ENCODE data around the gene RCC2.

The RCC2 gene

DNA sequence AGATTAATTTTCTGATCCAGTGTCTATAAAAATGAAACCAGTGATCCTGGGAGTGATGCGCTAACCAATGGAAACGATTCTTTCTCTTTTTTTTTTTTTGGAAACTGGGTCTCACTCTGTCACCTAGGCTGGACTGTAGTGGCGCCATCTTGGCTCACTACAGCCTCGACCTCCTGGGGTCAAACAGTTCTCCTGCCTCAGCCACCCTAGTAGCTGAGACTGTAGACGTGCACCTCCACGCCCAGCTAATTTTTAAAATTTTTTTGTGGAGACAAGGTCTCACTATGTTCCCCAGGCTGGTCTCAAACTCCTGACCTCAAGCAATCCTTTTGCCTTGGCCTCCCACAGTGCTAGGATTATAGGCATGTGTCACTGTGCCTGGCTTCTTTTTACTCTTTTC lies 3.4 kb upstream of the RCC2 start:
- no peak for DNase-seq

DNA sequence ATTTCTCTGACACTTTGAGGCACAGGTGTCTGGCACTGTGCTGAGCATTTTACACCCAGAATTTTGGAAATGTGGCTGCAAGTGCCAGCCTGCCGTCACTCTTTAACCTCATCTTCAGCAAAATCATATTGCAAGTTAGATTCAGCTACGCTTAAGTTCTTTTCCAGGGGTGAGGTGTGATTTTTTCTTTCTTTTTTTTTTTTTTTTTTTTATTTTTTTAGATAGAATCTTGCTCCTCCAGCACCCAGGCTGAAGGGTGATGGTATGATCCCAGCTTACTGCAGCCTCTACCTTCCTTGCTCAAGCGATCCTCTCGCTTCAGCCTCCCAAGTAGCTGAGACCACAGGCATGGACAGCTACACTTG lies 2.5 kb upstream of the RCC2 start:
- DNase-seq: no peak

DNA sequence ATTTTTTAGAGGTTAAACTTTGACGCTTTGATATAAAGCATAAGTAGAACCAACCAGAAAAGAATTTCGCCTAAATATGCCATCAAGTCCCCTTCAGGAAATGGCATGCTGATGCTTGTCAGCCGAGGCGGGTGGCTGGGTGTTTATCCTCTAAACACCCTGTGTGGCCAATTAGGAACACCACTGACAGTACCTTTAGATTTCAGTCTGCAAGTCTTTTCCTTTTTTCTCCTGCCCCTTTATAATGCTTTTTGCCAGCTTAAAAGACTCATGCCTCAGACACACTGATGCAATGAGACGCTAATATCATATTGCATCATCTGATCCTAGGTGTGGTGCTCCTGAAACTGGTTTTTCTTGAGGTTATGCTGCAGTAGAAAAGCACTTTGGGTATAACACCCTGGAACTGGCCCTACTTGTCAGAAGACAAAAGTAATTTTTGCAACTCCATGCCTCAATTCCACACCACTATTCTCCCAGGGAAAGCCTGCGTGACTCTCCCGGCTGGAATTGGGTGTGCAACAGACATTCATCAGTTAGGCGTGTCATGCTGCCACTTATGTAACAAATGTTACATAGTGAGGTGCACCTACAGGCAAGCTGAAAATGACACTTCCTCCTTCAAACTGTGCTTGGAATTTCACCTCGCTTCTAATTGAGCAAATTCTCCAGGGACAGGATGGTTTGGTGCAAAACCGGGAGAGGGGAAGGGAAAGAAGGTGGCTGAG lies 2.0 kb upstream of the RCC2 start:
- peak in 22 of 56 donors; percentile 2 to 59 (median 32) for DNase-seq

DNA sequence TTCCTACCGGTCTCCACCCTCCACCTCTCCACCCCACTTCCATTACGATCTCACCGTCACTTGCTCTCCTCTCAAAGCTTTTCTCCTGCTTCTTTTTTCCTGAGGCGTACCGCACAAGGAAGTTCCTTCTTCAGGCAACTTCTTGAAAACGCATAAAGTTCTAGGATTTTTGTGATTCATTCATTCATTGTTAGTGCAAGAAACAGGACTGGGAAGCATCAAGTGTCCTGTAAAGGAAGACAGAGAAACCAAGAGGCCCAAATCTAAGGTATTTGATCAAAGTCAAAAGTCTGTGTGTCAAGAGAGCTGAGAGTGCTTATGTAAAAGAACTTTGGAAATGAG lies 1.3 kb upstream of the RCC2 start:
- DNase-seq: no peak

DNA sequence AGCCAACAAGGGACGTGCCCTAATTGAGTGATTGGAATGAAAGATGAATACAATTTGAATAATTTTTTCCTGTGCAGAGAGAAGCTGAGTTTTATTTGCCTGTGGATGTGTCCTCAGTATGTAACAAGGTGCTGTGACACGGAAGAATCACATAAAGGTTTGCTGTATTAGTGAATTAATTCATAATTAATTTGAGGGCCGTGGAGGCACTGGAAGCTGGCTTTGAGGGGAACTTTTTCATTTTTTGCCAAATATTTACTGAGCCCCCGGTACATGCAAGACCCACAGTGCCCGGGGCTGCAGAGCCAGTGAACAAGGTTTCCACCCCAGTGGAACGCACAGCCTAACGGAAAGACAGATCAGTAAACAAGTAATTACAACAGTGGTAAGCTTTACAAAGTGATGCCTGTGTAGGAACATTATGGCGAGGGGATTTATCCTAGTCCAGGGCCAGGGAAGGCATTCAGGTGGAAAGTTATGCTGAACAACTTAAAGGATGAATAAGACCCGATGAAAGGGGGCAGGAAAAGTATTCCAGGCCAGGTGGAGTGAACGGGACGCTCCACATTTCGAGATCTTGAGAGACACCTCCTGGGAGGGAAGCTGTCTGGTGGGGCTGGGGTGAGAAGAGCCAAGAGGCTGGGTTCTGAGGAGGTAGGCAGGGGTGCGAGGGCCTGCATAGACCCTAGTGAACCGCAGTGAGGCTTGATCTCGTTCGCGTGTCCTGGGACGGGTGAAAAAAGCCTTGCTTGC lies 773 bp upstream of the RCC2 start:
- DNase-seq: no peak

DNA sequence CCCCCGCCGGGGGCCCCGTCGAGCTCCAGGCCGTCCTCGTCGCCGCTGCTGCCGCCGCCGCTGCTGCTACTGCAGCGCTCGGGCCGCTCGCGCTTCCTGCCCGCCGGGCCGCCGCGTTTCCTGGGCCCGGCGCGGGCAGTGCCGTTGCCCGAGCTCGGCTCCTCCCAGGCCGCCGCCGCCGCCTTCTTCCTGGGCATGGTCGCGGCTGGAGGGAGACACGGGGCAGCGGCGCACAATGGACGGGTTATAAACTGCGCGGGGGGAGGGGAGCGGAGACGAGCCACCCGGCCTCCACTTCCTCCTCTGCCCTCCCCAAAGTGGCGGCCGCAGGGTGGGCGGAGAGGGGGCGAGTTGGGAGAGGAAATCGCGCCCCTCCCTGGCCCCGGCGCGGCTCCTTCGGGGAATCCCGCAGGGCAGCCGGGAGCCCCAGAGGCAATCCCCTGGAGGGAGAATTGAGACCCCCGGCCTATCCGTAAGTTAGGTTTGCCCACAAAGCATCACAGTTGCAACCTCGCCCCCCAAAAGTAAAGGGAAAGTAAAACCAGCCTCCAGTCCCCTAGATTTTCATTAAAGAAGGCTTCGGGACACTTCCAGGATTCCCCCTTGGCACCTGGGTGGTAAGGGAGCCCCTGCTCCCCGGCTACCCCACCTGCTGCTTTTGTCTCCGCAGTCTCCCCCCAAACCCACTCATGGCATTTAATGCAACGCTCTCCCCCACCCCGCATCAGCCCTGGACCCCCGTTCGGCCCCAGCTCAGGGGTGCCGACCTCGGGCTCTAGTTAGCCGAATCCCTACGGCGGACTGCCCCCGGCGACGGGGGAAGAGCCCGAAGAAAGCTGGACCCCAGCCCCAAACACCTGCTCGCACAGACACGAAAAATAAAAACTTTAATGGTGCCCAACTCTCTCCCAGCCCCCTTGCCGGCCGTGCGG lies 893 bp downstream of the RCC2 start:
- peak in 44 of 56 donors; percentile 9 to 66 (median 37) for DNase-seq

DNA sequence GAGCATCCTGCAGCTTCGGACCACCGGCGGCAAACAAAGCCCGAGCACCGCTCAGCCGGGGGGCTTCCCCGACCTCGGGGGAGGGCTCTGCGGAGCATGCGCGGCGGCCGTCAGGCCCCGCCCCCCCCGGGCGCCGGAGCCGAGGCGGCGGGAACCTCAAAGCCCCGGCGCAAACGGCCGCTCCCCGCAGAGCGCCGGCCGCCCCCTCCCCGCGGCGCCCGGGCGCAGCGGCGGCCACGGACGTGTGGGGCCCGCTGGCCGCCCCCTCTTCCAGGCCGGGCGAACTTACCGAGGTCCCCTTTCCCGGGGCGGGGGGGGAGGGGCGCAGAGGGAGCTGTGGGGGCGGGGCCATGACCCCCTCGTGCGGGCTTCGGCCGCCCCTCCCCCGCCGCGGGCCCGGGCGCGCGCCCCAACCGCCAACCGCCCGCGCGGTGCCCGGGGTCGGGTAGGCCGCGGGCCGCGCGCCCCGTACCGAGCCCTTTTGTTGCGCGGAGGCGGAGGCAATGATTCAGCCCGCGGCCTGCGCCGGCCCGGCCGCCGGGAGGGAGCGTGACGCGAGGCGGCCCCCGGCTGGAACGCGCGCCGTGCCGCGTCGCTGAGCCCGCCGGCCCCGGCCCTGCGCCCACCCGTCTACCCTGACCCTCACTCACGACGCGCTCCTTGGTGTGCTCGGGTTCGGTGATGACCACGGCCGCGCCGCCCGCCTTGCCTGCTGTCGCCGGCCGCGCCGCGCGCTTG lies 1.7 kb downstream of the RCC2 start:
- DNase-seq: peak in 41 of 56 donors; percentile 6 to 83 (median 57)

DNA sequence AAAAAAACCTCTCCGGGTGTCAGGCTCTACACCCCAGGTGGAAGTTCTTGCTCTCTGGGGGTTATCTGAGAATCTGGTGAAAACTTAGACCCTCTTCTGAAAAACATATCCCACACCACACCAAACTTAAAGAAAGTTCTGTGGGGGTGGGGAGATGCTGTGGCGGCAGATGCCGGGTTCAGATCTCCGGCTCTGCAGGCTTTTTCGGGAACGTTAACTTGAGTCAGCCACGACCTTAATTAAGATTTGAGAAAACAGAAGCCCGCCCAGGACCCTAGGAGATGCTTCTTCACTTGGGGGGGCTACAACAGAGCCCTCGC lies 2.3 kb downstream of the RCC2 start:
- peak in 3 of 56 donors; percentile 28 to 66 (median 64) for DNase-seq

DNA sequence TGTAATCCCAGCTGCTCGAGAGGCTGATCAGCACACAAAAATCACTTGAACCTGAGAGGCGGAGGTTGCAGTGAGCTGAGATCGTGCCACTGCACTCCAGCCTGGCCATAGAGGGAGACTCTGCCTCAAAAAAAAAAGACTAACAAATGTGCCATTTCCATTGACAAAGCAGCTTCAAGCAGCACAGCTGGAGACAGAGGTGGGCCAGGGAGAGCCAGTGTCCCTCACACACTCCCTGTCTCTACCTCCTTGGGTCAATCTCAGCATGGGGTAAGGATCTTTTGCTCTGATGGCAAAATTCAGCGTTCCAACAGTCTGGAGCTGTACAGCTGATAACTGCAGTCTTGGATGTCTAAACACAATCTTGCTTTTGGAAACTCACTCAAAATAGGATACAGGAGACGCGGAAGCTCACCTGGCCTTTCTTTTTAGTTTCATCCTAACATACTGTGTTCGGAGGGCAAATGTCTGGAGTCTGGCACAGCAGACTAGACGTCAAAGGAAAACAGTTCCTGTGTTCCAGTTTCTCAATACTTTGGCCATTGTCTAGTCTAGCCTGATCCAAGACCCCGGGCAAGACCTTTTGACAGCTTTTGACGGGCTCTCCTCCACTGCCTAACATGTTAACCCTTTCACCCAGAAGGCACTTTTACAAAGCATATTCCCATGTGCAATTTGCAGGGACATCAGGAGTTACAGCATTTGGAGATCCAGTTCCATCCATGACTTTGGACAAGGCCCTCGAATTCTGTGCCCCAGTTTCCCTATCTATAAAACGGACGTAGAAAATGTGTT lies 2.9 kb downstream of the RCC2 start:
- peak in 1 of 56 donors; percentile 3 for DNase-seq

DNA sequence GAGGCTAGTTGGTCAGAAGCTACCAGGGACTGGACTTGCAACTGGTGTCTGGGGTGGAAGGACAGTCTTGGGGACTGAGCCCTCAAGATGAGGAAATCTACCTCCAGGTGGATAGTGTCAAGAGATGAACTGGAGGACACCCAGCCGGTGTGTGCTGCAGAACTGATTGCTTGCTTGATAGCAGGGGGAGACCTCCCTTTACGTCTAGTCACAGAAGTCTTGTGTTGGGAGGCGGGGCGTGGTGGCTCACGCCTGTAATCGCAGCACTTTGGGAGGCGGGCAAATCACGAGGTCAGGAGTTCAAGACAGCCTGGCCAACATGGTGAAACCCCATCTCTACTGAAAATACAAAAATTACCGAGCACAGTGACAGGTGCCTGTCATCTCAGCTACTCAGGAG lies 4.9 kb downstream of the RCC2 start:
- no peak for DNase-seq

DNA sequence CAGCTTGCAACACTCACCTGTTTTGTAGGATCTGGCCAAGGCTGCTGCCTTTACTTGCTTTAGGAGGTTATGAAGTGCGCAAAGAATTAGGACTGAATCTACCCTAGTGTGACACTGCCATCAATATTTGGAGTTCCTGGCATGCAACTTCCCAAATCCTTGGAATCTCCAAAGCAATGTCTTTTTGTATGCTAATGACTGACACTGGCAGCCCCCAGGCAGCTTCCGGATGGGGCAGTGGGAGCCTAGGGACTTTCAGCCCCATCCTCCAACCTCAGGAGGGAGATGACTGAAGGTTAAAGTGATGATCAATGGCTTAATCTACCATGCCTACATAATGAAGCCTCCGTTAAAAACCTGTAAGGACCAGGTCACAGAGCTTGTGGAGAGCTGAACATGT lies 5.5 kb downstream of the RCC2 start:
- no peak for DNase-seq

DNA sequence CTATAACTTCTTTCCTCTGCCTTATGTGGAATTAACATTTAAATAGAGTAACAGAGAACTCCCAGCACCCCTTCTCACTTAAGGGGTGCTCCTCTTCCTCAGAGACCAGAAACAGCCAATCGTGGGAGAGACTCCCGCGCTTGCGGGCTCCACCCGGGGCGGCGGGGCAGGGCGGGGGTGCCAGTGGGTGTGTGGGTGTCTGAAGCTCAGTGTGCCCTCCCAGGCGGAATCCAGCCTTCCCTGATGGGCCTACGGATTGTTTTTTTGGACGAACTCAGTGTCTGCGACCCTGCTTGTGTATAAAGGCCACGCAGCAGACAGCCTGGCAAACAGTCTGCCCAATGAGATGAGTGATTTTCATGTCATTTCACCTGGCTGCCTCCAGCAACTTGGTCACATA lies 6.2 kb downstream of the RCC2 start:
- DNase-seq: no peak

DNA sequence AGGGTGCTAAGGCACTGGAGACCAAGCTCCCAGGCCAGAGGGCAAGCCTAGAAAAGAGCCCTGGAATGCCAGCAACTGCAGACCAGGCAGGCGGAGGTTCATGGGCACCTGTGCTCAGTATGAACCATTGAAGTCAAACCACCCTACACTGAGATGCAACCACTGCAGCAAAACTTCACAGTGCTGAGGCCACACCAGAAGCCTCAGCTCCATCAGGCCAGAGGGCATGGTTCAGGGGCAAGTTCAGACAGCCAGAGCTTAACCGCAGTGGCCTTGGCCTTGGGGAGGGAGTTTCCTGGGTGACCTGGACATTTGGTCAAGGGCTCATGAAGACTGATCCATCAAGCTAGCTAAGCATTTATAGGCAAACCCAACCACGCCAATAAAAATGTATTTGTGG lies 7.1 kb downstream of the RCC2 start:
- no peak for DNase-seq

DNA sequence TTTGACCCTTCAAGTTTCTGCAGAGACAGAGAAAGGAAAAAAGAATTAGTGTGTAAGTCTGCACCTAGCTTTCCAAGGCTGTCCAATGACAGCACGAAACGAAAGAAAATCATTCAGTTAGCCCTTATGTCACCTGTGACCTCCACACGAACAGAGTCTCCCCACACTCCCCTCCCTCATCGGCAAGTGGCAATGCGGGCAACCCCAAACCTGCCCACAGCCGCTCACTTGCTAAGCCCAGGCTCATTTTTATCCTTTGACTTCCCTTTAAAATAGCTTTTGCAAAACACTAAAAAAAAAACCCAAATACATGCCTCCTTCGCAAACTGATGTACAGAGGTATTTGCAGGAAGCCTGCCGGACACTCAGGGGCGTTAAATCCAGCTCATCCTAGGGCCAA lies 10.3 kb downstream of the RCC2 start:
- DNase-seq: no peak

DNA sequence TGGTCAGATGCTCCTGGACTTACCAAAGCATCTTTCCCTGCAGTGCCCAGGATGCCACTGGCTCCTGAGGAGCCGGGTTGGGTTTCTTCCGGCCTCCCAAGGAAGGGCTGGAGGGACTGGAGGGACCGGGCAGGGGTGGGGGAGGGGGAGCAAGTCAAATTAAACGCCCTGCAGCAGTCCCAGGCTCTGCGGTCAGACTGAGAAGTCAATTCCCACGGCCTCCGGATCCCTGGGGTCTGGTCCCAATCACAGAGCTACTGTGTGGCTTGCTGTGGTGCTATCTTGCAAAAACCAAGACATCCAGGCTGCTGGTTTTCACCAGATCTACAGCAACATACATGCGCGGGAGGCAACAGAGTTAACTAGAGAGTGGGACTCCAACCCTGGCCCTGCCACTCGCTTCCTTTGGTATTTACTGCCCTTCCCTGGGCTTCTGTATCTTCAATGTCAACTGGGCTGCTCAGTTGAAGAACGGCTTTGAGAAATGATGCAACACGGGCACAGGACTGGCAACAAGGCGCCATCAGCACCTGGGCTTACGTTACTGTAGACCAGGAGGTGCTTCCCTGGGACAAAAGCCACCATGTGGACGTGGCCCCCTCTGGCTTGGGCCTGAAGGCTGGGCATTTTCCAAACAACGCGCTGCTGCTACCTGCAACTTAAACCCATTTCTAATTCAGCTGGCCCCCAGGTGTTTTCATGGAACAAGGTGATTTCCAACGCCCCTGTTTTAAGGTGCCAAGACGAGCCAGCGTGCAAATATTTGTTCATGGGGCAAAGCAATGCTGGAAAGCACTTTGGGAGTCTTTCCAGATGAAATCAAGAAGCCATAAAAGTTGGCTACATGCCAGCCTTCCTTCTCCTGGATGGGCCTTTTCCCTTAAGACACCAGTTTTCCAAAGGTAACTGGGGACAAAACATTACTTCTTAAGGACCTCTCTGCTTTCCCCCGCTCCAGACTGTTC lies 11.5 kb downstream of the RCC2 start:
- no peak for DNase-seq

DNA sequence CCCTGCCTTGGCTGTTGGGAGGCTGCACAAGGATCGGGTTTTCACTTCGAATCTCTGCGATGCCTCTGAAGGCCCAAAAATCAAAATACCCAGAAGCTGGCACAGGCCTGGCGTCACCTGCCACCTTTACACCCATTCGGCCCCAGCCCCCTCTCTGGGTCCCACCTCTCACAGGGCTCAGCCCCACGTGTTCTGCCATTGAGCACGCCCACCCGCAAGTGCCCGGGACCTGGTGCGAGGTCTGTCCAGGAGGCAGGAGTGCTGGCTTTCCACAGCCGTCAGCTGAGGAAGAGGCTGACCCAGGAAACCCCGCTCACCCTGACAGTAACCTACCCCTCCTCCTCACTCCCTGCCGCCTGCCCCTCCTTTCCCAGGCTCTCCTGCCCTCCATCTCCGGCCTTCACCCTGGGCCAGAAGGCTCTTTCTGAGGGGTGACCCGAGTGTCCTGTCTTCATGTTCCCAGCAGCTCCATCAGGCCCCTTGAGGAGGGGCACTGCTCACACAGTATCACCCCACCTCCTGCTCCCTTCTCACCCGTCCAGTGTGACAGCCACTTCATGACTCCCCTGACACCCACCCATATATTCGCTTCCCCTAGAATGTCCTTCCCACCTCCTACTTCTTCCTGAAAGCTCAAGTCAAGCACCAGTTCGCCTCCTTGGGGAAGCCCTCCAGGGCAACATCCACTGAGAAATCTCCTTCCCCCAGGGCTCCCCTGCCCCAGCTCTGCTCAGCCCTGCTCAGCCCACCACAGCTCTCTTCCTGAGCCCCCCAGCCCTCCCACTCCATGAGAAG lies 13.5 kb downstream of the RCC2 start:
- DNase-seq: no peak

DNA sequence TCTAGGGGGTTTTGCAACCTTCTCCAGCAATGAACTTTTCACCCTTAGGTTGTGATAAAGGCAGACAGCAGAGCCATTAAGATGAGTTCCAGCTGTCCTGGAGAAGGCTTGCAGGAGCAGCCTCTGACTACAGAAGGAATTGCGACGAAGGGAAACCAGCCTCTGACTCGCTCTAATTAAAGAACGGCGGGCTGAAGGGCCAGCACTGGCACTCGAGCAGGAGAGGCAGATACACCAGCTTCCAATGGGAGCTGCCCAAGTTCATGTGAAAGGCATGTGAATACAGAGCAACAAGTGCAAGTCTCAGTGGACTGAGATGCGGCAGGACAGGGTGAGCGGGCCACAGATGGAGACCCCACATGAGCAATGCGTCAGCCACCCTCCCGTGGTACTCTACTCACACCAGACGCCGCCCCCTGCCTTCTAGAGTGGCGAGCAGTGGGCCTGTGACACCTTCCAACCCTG lies 15.7 kb downstream of the RCC2 start:
- no peak for DNase-seq

DNA sequence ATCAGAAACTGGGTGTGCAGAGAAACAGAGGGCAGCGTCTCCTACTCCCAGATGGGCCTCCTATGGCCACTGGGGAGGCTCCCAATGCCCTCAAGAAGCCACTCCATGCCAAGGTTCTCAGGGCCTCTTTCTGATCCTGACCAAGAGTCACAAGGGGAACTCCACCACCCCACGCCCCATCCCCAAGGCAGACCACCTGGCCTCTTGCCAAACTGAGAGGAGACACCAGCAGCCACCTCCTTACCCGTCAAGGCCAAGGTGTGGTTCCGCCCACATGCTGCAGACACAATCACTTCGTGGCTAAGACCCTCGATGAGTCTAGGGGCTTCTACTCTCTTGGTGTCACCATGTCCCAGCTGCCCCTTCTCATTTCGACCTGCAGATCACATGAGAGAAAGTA lies 17.0 kb downstream of the RCC2 start:
- DNase-seq: no peak

Data from nucleus accumbens (tissue), 56 donors.